MCF 10A (cell line): ENCODE measurements around the gene REEP6. TPM values are rescaled to one million over a fixed set of nuclear protein-coding genes. Genes with fewer than 3 reads are reported as not detected.

Source experiments
- BruUV-seq: library from RNA; stranded (reverse); fragments of 400-500 nt; replicated peaks from 2 replicates; lab custom pipeline; 2021; lab: Mats Ljungman, UMichigan
- CTCF ChIA-PET: fragments of 300-600 bp; sonication (Branson Sonifier 250); formaldehyde crosslinking; extraction: SDS; loops from one replicate; lab custom pipeline; 2021; ENCODE audit warnings: antibody characterized with exemption, inconsistent platforms; lab: Yijun Ruan, JAX
- POLR2A ChIA-PET: fragments of 300-600, 350-650 bp; sonication (Branson Sonifier 250); formaldehyde crosslinking; extraction: SDS; loops from one replicate; lab custom pipeline; 2020; ENCODE audit warnings: antibody characterized with exemption, inconsistent platforms; lab: Yijun Ruan, JAX
- DNase-seq: peaks from one replicate; pipeline ENCODE4 v3.0.0-alpha.2; 2018; ENCODE audit not compliant: unreplicated experiment
- H3K27ac Mint-ChIP-seq: one replicate; pipeline ENCODE4 v1.8.0; 2022; ENCODE audit warnings: mild to moderate bottlenecking, low read depth, mixed read lengths; ENCODE audit not compliant: unreplicated experiment
- H3K27me3 Mint-ChIP-seq: one replicate; pipeline ENCODE4 v1.8.0; 2022; ENCODE audit warnings: mixed read lengths; ENCODE audit not compliant: insufficient read depth, unreplicated experiment
- H3K36me3 Mint-ChIP-seq: one replicate; pipeline ENCODE4 v1.8.0; 2022; ENCODE audit warnings: mild to moderate bottlenecking, moderate library complexity, mixed read lengths; ENCODE audit not compliant: insufficient read depth, unreplicated experiment
- H3K4me1 Mint-ChIP-seq: one replicate; pipeline ENCODE4 v1.8.0; 2022; ENCODE audit warnings: mixed read lengths; ENCODE audit not compliant: insufficient read depth, unreplicated experiment
- H3K4me3 Mint-ChIP-seq: one replicate; pipeline ENCODE4 v1.8.0; 2022; ENCODE audit warnings: mild to moderate bottlenecking, moderate library complexity, mixed read lengths; ENCODE audit not compliant: unreplicated experiment
- H3K9me3 Mint-ChIP-seq: one replicate; pipeline ENCODE4 v1.8.0; 2022; ENCODE audit warnings: mixed read lengths; ENCODE audit not compliant: unreplicated experiment
- intact Hi-C: fragments of 100-400 bp; cut with micrococcal nuclease; formaldehyde crosslinking; loops from 2 replicates; pipeline ENCODE4 v1.14.1; 2022
- total RNA-seq: library from RNA; stranded (reverse); gene quantifications from 2 replicates; pipeline ENCODE4 v1.2.3, GENCODE V29; 2022
- TF ChIP-seq, protein P1 (sequence below): fragments of 200-600 bp; IDR thresholded peaks from one replicate; pipeline ENCODE4 v1.8.0; 2022; ENCODE audit warnings: antibody characterized with exemption, mild to moderate bottlenecking; ENCODE audit not compliant: unreplicated experiment

The REEP6 gene
- total RNA-seq, 1 experiment from 2014 or later = 3.8 TPM

GRCh38 chr19:1471515-1472160 lies 19.3 kb upstream of the REEP6 start:
- Mint-ChIP-seq H3K27me3 (no peaks in the 10 kb centered on the region), H3K4me3 (no peak overlapping the region), H3K9me3 (no peaks in the 10 kb centered on the region), H3K27ac (no peak overlapping the region), H3K4me1 (no peaks in the 10 kb centered on the region), H3K36me3 (peaks cover 28% of the 10 kb centered on the region)
- intact Hi-C loops = no loop called here
- CTCF ChIA-PET = interaction anchor here (0.9 kb wide), 1 partner anchor 74 kb away, joined by 3 read pairs; no protein-coding TSS in a partner anchor
- no TSS peak for BruUV-seq
- DNase-seq = no peak
- POLR2A ChIA-PET = interaction anchor here (0.5 to 1.2 kb wide), 4 partner anchors 10 to 675 kb away, joined by 3 to 4 read pairs (median 4); partner anchors contain the start of genes CIRBP and FAM174C
- TF ChIP-seq, protein P1, sequence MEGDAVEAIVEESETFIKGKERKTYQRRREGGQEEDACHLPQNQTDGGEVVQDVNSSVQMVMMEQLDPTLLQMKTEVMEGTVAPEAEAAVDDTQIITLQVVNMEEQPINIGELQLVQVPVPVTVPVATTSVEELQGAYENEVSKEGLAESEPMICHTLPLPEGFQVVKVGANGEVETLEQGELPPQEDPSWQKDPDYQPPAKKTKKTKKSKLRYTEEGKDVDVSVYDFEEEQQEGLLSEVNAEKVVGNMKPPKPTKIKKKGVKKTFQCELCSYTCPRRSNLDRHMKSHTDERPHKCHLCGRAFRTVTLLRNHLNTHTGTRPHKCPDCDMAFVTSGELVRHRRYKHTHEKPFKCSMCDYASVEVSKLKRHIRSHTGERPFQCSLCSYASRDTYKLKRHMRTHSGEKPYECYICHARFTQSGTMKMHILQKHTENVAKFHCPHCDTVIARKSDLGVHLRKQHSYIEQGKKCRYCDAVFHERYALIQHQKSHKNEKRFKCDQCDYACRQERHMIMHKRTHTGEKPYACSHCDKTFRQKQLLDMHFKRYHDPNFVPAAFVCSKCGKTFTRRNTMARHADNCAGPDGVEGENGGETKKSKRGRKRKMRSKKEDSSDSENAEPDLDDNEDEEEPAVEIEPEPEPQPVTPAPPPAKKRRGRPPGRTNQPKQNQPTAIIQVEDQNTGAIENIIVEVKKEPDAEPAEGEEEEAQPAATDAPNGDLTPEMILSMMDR = no peak

DNA sequence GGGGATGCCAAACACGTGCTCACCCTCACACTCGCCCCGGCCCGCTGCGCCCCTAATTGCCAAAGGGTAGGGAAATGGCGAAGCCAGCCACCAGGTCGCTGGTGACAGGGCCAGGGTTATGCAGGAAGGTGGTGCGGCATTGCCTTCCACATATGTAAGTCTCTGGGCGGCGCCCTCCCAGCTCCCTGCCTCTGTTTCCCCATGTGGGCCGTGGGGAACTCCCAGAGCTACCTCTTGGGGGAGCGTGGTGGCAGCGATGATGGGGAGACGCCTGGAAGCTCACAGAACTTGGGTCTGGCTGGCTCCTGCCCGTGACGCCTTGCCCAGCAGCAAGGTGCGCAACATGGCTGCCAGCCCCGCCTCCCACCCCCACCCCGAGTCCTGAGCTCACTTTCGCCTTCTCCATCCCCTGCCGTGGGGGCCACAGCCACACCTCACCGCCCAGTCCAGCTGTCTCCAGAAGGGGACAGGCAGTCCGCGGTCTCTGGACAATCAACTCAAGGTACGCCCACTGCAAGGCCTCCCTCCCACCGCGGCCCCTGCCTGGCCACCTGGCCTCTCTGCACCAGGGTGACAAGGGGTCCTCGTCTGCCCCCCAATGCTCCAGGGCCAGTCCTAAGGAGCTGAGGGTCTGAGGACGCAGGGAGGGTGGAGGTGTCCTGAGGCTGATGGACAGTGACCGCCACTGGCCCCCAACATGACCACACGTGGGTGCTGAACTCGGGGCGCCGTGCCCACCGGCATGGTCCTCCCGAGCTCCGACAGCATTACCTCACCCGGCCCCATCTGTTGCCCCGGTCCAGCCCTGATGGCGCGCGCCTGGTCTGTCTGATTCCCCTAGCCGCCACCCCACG lies 18.5 kb upstream of the REEP6 start:
- intact Hi-C loops = no loop called here
- DNase-seq = no peak
- H3K4me3 Mint-ChIP-seq = no peak overlapping the region
- BruUV-seq = no TSS peak
- no peaks in the 10 kb centered on the region for H3K9me3 Mint-ChIP-seq
- POLR2A ChIA-PET = interaction anchor here (0.8 to 0.9 kb wide), 2 partner anchors 17 to 203 kb away, joined by 3 to 4 read pairs; partner anchors contain the start of gene CIRBP
- CTCF ChIA-PET = interaction anchor here (0.8 kb wide), 1 partner anchor 20 kb away, joined by 3 read pairs; no protein-coding TSS in a partner anchor
- H3K27me3 Mint-ChIP-seq = no peaks in the 10 kb centered on the region
- TF ChIP-seq, protein P1 = no peak
- H3K36me3 Mint-ChIP-seq = peaks cover 36% of the 10 kb centered on the region
- H3K4me1 Mint-ChIP-seq = peaks cover 4% of the 10 kb centered on the region
- H3K27ac Mint-ChIP-seq = no peak overlapping the region

GRCh38 chr19:1473085-1473851 lies 17.7 kb upstream of the REEP6 start:
- intact Hi-C loops = no loop called here
- POLR2A ChIA-PET = interaction anchor here (0.5 kb wide), 1 partner anchor 18 kb away, joined by 3 read pairs; the partner anchor contains the start of gene REEP6
- BruUV-seq = no TSS peak
- no peak for DNase-seq
- Mint-ChIP-seq H3K27ac (no peak overlapping the region), H3K4me1 (peaks cover 4% of the 10 kb centered on the region), H3K4me3 (no peak overlapping the region), H3K9me3 (no peaks in the 10 kb centered on the region), H3K27me3 (no peaks in the 10 kb centered on the region), H3K36me3 (peaks cover 39% of the 10 kb centered on the region)
- TF ChIP-seq, protein P1 = no peak
- CTCF ChIA-PET = interaction anchor here (0.6 to 0.8 kb wide), 2 partner anchors 21 to 216 kb away, joined by 3 to 4 read pairs; no protein-coding TSS in a partner anchor
